ENCODE results near the gene ANTXR1.

ANTXR1 gene

GRCh38 chr2:69083235-69083748, 70.3 kb downstream of the ANTXR1 start:
- no peak overlapping the region for H3K4me3 ChIP-seq (ENCODE audit: low read depth in 1 of 2, low read length in 2 of 2)
- no peak overlapping the region for H2AFZ ChIP-seq (ENCODE audit: low read depth, low read length)
- no peaks in the 10 kb centered on the region for H4K20me1 ChIP-seq (ENCODE audit: insufficient read depth, low read length)
- no peak overlapping the region for H3K27ac ChIP-seq (ENCODE audit: low read length)
- no peak for TF ChIP-seq EZH2 (IDR thresholded peaks at IDR 0.05; ENCODE audit: borderline replicate concordance, low read depth, low read length, severe bottlenecking)
- no peak for TF ChIP-seq CTCF (IDR thresholded peaks at IDR 0.05; ENCODE audit: borderline replicate concordance, extremely low read depth, low read length, poor library complexity, severe bottlenecking)
- H3K9ac ChIP-seq (ENCODE audit: low read depth, low read length) = no peak overlapping the region
- H3K79me2 ChIP-seq (ENCODE audit: insufficient read depth, low read length) = no peaks in the 10 kb centered on the region
- H3K9me3 ChIP-seq (ENCODE audit: insufficient read depth, low read length, severe bottlenecking) = no peaks in the 10 kb centered on the region
- ATAC-seq (ENCODE audit: insufficient read depth, low read depth) (no peak), DNase-seq (no peak)
- no peaks in the 10 kb centered on the region for H3K4me1 ChIP-seq (ENCODE audit: insufficient read depth, low read length)
- peaks cover 39% of the 10 kb centered on the region for H3K36me3 ChIP-seq (ENCODE audit: insufficient read depth, low read length)
- H3K27me3 ChIP-seq (ENCODE audit: insufficient read depth, low read length, poor library complexity) = no peaks in the 10 kb centered on the region
- no peak overlapping the region for H3K4me2 ChIP-seq (ENCODE audit: insufficient read depth, low read length)

- no peaks in the 10 kb centered on the region for H4K20me1 ChIP-seq (ENCODE audit: insufficient read depth, low read length)
- H3K4me2 ChIP-seq (ENCODE audit: insufficient read depth, low read length) = no peak overlapping the region
- no peaks in the 10 kb centered on the region for H3K4me1 ChIP-seq (ENCODE audit: insufficient read depth, low read length)
- no peak overlapping the region for H3K9ac ChIP-seq (ENCODE audit: low read depth, low read length)
- no peak overlapping the region for H3K4me3 ChIP-seq (ENCODE audit: low read depth in 1 of 2, low read length in 2 of 2)
- H3K27ac ChIP-seq (ENCODE audit: low read length) = no peak overlapping the region
- no peak for TF ChIP-seq EZH2 (IDR thresholded peaks at IDR 0.05; ENCODE audit: borderline replicate concordance, low read depth, low read length, severe bottlenecking)
- H3K27me3 ChIP-seq (ENCODE audit: insufficient read depth, low read length, poor library complexity) = no peaks in the 10 kb centered on the region
- no peak for ATAC-seq (ENCODE audit: insufficient read depth, low read depth)
- no peak overlapping the region for H2AFZ ChIP-seq (ENCODE audit: low read depth, low read length)
- peaks cover 35% of the 10 kb centered on the region for H3K36me3 ChIP-seq (ENCODE audit: insufficient read depth, low read length)
- H3K79me2 ChIP-seq (ENCODE audit: insufficient read depth, low read length) = no peaks in the 10 kb centered on the region
- H3K9me3 ChIP-seq (ENCODE audit: insufficient read depth, low read length, severe bottlenecking) = no peaks in the 10 kb centered on the region
- DNase-seq = no peak
Measured at GRCh38 chr2:69084492-69084891, 71.5 kb downstream of the ANTXR1 start.

- Histone ChIP-seq H4K20me1 (ENCODE audit: insufficient read depth, low read length) (no peaks in the 10 kb centered on the region), H3K9me3 (ENCODE audit: insufficient read depth, low read length, severe bottlenecking) (no peaks in the 10 kb centered on the region), H2AFZ (ENCODE audit: low read depth, low read length) (no peak overlapping the region), H3K4me2 (ENCODE audit: insufficient read depth, low read length) (no peak overlapping the region), H3K4me3 (ENCODE audit: low read depth in 1 of 2, low read length in 2 of 2) (no peak overlapping the region), H3K36me3 (ENCODE audit: insufficient read depth, low read length) (peaks cover 31% of the 10 kb centered on the region), H3K4me1 (ENCODE audit: insufficient read depth, low read length) (no peaks in the 10 kb centered on the region), H3K79me2 (ENCODE audit: insufficient read depth, low read length) (no peaks in the 10 kb centered on the region), H3K27me3 (ENCODE audit: insufficient read depth, low read length, poor library complexity) (no peaks in the 10 kb centered on the region), H3K9ac (ENCODE audit: low read depth, low read length) (no peak overlapping the region), H3K27ac (ENCODE audit: low read length) (no peak overlapping the region)
- ATAC-seq (ENCODE audit: insufficient read depth, low read depth) (no peak), DNase-seq (no peak)
- TF ChIP-seq EZH2 (IDR thresholded peaks at IDR 0.05; ENCODE audit: borderline replicate concordance, low read depth, low read length, severe bottlenecking) (no peak), CTCF (IDR thresholded peaks at IDR 0.05; ENCODE audit: borderline replicate concordance, extremely low read depth, low read length, poor library complexity, severe bottlenecking) (no peak)
Measured at GRCh38 chr2:69086466-69086865, 73.5 kb downstream of the ANTXR1 start.

GRCh38 chr2:69087211-69087911, 74.4 kb downstream of the ANTXR1 start:
- no peak for DNase-seq
- H3K27ac ChIP-seq (ENCODE audit: low read length) = no peak overlapping the region
- no peaks in the 10 kb centered on the region for H3K9me3 ChIP-seq (ENCODE audit: insufficient read depth, low read length, severe bottlenecking)
- peaks cover 28% of the 10 kb centered on the region; the same call in 1 of the 2 replicates for H3K36me3 ChIP-seq (ENCODE audit: insufficient read depth, low read length)
- H3K4me1 ChIP-seq (ENCODE audit: insufficient read depth, low read length) = no peaks in the 10 kb centered on the region
- H4K20me1 ChIP-seq (ENCODE audit: insufficient read depth, low read length) = no peaks in the 10 kb centered on the region
- H3K9ac ChIP-seq (ENCODE audit: low read depth, low read length) = no peak overlapping the region
- no peak overlapping the region for H2AFZ ChIP-seq (ENCODE audit: low read depth, low read length)
- no peak overlapping the region for H3K4me2 ChIP-seq (ENCODE audit: insufficient read depth, low read length)
- H3K79me2 ChIP-seq (ENCODE audit: insufficient read depth, low read length) = no peaks in the 10 kb centered on the region
- TF ChIP-seq CTCF (IDR thresholded peaks at IDR 0.05; ENCODE audit: borderline replicate concordance, extremely low read depth, low read length, poor library complexity, severe bottlenecking) (no peak), EZH2 (IDR thresholded peaks at IDR 0.05; ENCODE audit: borderline replicate concordance, low read depth, low read length, severe bottlenecking) (no peak)
- ATAC-seq (ENCODE audit: insufficient read depth, low read depth) = no peak
- H3K4me3 ChIP-seq (ENCODE audit: low read depth in 1 of 2, low read length in 2 of 2) = no peak overlapping the region
- no peaks in the 10 kb centered on the region for H3K27me3 ChIP-seq (ENCODE audit: insufficient read depth, low read length, poor library complexity)

Data from DND-41 (cell line).